Uterine smooth muscle cell (primary cell): ENCODE data around the gene LONRF3. TPM values are rescaled to one million over a fixed set of nuclear protein-coding genes. Genes with fewer than 3 reads are reported as not detected.

Experiments used
- total RNA-seq: library from RNA; depleted of rRNA; stranded (reverse); fragments of >200 nt; gene quantifications from 2 replicates; pipeline ENCODE4 v1.2.3, GENCODE V29; 2014

Gene LONRF3
- 0.44 and 1.00 TPM in 2 replicates for total RNA-seq

GRCh38 chrX:118974088-118974907, at the start of gene LONRF3:
LONRF3 (plus strand) TSS chrX:118974618; CDS start chrX:118974781, 163 bp downstream.

Other genes with a start within 250 kb of the LONRF3 start
- 23.9 and 43.2 TPM in 2 replicates for gene IL13RA1, start 247.0 kb upstream of the LONRF3 start, total RNA-seq
- under 0.01 and 0.12 TPM in 2 replicates for gene ZCCHC12, start 150.8 kb upstream of the LONRF3 start, total RNA-seq
- gene CT47C1, start 98.4 kb downstream of the LONRF3 start, total RNA-seq = not detected in 2 replicates
- under 0.01 TPM in 1 of 2 replicates, not detected in the other for gene KIAA1210, start 153.2 kb downstream of the LONRF3 start, total RNA-seq